Endothelial cell of umbilical vein (primary cell): ENCODE results near the gene PTGES3L. TPM values are rescaled to one million over a fixed set of nuclear protein-coding genes. Genes with fewer than 3 reads are reported as not detected.

Experiments
- BruUV-seq: library from RNA; stranded (reverse); fragments of 400-500 nt; replicated peaks from 2 replicates; lab custom pipeline; 2021; lab: Mats Ljungman, UMichigan
- CTCF ChIA-PET: fragments of 300-600, 350-600 bp; sonication (Branson Sonifier 250); formaldehyde crosslinking; loops from one replicate; lab custom pipeline; 2021; ENCODE audit warnings: antibody characterized with exemption, inconsistent platforms; lab: Charles Lee
- POLR2A ChIA-PET: fragments of 300-600, 350-600 bp; sonication (Branson Sonifier 250); formaldehyde crosslinking; loops from one replicate; lab custom pipeline; 2021; ENCODE audit warnings: antibody characterized with exemption, inconsistent platforms; lab: Charles Lee
- DNase-seq: peaks from one replicate; pipeline ENCODE4 v3.0.0-alpha.2; 2011; ENCODE audit warnings: low read depth, low spot score
- FAIRE-seq: peaks from 2 replicates; lab custom pipeline; 2011; peaks lifted over from hg19 to GRCh38; lab: Jason Lieb, UNC
- H2AFZ ChIP-seq: 2 replicates; pipeline ENCODE4 v1.6.0; 2012; ENCODE audit warnings: low read depth, low read length, control low read depth, inconsistent platforms
- H3K27ac ChIP-seq: 2 replicates; pipeline ENCODE4 v1.5.1; 2011; ENCODE audit warnings: low read depth, mild to moderate bottlenecking, control low read depth, low read length, moderate library complexity; ENCODE audit not compliant: insufficient read depth
- H3K27me3 ChIP-seq, 2 experiments: 2 replicates each; pipeline versions ENCODE4 v1.6.0 to v1.6.1; 2011; ENCODE audit warnings: low read length in 2 of 2, mixed read lengths in 1 of 2; ENCODE audit not compliant: control insufficient read depth in 2 of 2, insufficient read depth in 2 of 2
- H3K36me3 ChIP-seq, 2 experiments: 2 replicates in 1 of 2; 3 replicates in 1 of 2; pipeline ENCODE4 v1.5.1; 2011; ENCODE audit warnings: low read length in 2 of 2, mild to moderate bottlenecking in 1 of 2, moderate library complexity in 1 of 2; ENCODE audit not compliant: control insufficient read depth in 2 of 2, insufficient read depth in 2 of 2; ENCODE audit errors: extremely low read depth in 1 of 2
- H3K4me1 ChIP-seq: 3 replicates; pipeline ENCODE4 v1.5.1; 2011; ENCODE audit warnings: mild to moderate bottlenecking, low read length; ENCODE audit not compliant: control insufficient read depth, insufficient read depth; ENCODE audit errors: extremely low read depth
- H3K4me2 ChIP-seq: 2 replicates; pipeline ENCODE4 v1.6.1; 2011; ENCODE audit warnings: low read length, control low read depth, mixed read lengths; ENCODE audit not compliant: insufficient read depth
- H3K4me3 ChIP-seq, 3 experiments: fragments of 200-600 bp in 1 of 3; sonication (generic), shearing (Covaris generic) in 1 of 3; replicated peaks in 1 of 3; 2 replicates each; pipeline ENCODE4 v1.5.1; 2011 to 2016; ENCODE audit warnings: control low read depth in 3 of 3, low read length in 3 of 3, mild to moderate bottlenecking in 2 of 3, inconsistent platforms in 1 of 3, low read depth in 1 of 3, moderate library complexity in 1 of 3; ENCODE audit not compliant: insufficient read depth in 1 of 3
- H3K79me2 ChIP-seq: 2 replicates; pipeline ENCODE4 v1.6.0; 2012; ENCODE audit warnings: low read length, inconsistent platforms; ENCODE audit not compliant: control insufficient read depth, insufficient read depth
- H3K9ac ChIP-seq: replicated peaks from 2 replicates; pipeline ENCODE3; 2011; ENCODE audit warnings: low read length, control low read depth; ENCODE audit not compliant: insufficient read depth; ENCODE audit errors: extremely low read depth
- H3K9me1 ChIP-seq: replicated peaks from 3 replicates; pipeline ENCODE4 v1.6.0; 2011; ENCODE audit warnings: mild to moderate bottlenecking, low read length; ENCODE audit not compliant: control insufficient read depth, insufficient read depth; ENCODE audit errors: extremely low read depth
- H3K9me3 ChIP-seq: replicated peaks from 2 replicates; pipeline ENCODE4 v1.5.1; 2012; ENCODE audit warnings: low read length, inconsistent platforms; ENCODE audit not compliant: control insufficient read depth, insufficient read depth
- H4K20me1 ChIP-seq: replicated peaks from 2 replicates; pipeline ENCODE3; 2011; ENCODE audit warnings: mild to moderate bottlenecking, low read length; ENCODE audit not compliant: control insufficient read depth, insufficient read depth; ENCODE audit errors: extremely low read depth
- EZH2 ChIP-seq: IDR thresholded peaks from 2 replicates; pipeline ENCODE4 v1.6.1; 2012; ENCODE audit warnings: borderline replicate concordance, low read depth, mild to moderate bottlenecking, moderate library complexity, low read length, inconsistent platforms; ENCODE audit not compliant: severe bottlenecking
- FOS ChIP-seq: IDR thresholded peaks from 2 replicates; pipeline ENCODE4 v1.6.1; 2011; ENCODE audit warnings: mild to moderate bottlenecking, low read length, moderate library complexity, borderline replicate concordance; ENCODE audit not compliant: insufficient read depth
- GATA2 ChIP-seq: IDR thresholded peaks from 2 replicates; pipeline ENCODE4 v1.7.0; 2011; ENCODE audit warnings: low read depth, mild to moderate bottlenecking, moderate library complexity, mixed read lengths, low read length; ENCODE audit not compliant: insufficient read length, insufficient read depth
- JUN ChIP-seq: IDR thresholded peaks from 2 replicates; pipeline ENCODE4 v1.6.1; 2011; ENCODE audit warnings: borderline replicate concordance, low read depth; ENCODE audit not compliant: insufficient read length, insufficient read depth
- MYC ChIP-seq: IDR thresholded peaks from one replicate; pipeline ENCODE4 v1.6.1; 2011; ENCODE audit warnings: mild to moderate bottlenecking, low read depth, low read length
- POLR2A ChIP-seq: IDR thresholded peaks from 2 replicates; pipeline ENCODE4 v1.6.1; 2012; ENCODE audit warnings: low read depth, mild to moderate bottlenecking, control low read depth, low read length
- POLR2AphosphoS5 ChIP-seq: IDR thresholded peaks from 2 replicates; pipeline ENCODE4 v1.6.1; 2012; ENCODE audit warnings: low read depth, mild to moderate bottlenecking, control low read depth, low read length, moderate library complexity; ENCODE audit not compliant: insufficient read depth
- dilution Hi-C: fragments of 300-500 bp; cut with MboI; formaldehyde crosslinking; loops from one replicate; pipeline ENCODE4 v1.15.0; 2019; ENCODE audit warnings: low sequenced_read_pairs; ENCODE audit not compliant: extremely low pct_ligation_motif_present
- intact Hi-C: fragments of 100-400 bp; cut with micrococcal nuclease; formaldehyde crosslinking; loops from one replicate; pipeline ENCODE4 v1.10.0; 2022
- polyA plus RNA-seq, 4 experiments: library from polyadenylated mRNA; depleted of rRNA in 3 of 4; stranded (reverse) in 3 of 4; unstranded in 1 of 4; fragments of >200 nt; gene quantifications; 2 replicates each; pipeline versions ENCODE4 v1.2.1 to v1.2.3, GENCODE V29; 2011 to 2012; ENCODE audit warnings: missing spikeins in 1 of 4
- total RNA-seq: library from RNA; stranded (reverse); gene quantifications from 2 replicates; pipeline ENCODE4 v1.2.3, GENCODE V29; 2021
- TF ChIP-seq, protein P1 (sequence below), 2 donors: IDR thresholded peaks; 1 replicate in 1 of 2; 2 replicates in 1 of 2; pipeline ENCODE4 v1.5.1; 2011; ENCODE audit warnings: low read length in 2 of 2, mild to moderate bottlenecking in 2 of 2, moderate library complexity in 2 of 2, control low read depth in 1 of 2, inconsistent platforms in 1 of 2, low read depth in 1 of 2; ENCODE audit not compliant: insufficient read depth in 1 of 2; ENCODE audit errors: extremely low read depth in 1 of 2
- TF ChIP-seq, protein P2 (sequence below): IDR thresholded peaks from 2 replicates; pipeline ENCODE4 v1.6.1; 2011; ENCODE audit not compliant: insufficient read depth, insufficient read length

PTGES3L gene
- total and polyA plus RNA-seq, 2 donors (not counting 3 experiments of a cell fraction or from before 2014, with no cell fraction given): 0.23 TPM; not detected in 1

DNA sequence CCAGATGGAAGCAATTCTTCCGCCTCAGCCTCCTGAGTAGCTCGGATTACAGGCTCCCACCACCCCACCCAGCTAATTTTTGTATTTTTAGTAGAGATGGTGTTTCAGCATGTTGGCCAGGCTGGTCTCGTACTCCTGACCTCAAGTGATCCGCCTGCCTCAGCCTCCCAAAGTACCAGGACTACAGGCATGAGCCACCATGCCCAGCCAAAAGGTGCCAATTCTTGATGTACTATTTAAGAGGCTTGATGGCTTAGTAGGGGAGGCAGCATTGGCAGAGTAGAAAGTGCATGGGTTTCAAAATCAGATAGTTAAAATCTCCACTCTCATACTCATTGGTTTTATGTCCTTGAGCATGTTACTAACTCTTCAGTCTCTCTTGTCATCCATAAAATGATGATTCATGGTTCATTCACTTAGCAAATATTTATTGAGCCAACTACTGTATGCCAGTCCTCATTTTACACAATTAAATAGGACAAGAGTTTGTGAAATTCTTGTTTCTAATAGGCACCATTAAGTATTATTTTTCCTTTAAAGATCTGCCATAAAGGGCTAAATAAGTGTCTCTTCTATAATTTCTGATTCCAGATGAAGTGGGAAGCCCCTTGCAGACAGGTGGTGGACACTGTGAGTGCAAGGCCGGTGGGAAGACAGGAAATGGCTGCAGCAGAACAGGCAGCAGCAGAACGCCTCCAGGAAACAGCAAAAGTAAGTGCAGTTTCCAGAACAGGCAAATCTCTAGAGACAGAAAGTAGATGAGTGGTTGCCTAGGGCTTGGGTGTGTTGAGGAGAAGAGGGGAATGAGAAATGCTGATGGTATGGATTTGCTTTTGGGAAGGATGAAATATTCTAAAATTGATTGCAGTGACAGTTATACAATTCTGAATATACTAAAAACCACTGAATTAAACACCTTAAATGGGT, 10.1 kb upstream of the PTGES3L start:
- ChIA-PET POLR2A (no interaction called here), CTCF (no interaction called here)
- no peak overlapping the region for H3K9ac ChIP-seq
- dilution Hi-C loops (no loop called here), intact Hi-C loops (no loop called here)
- no peak overlapping the region for H3K4me2 ChIP-seq
- DNase-seq: no peak
- no peak overlapping the region for H2AFZ ChIP-seq
- H3K9me1 ChIP-seq: no peaks in the 10 kb centered on the region
- BruUV-seq: no TSS peak
- no peak for FAIRE-seq
- H3K36me3 ChIP-seq: peaks cover 20 to 25% of the 10 kb centered on the region in 2 experiments
- no peaks in the 10 kb centered on the region for H3K9me3 ChIP-seq
- H3K27me3 ChIP-seq: no peaks in the 10 kb centered on the region
- peaks cover 5% of the 10 kb centered on the region for H3K79me2 ChIP-seq
- TF ChIP-seq POLR2AphosphoS5: no peak
- no peak overlapping the region for H3K4me3 ChIP-seq
- H3K4me1 ChIP-seq: peaks cover 10% of the 10 kb centered on the region
- H3K27ac ChIP-seq: no peak overlapping the region
- H4K20me1 ChIP-seq: no peaks in the 10 kb centered on the region

DNA sequence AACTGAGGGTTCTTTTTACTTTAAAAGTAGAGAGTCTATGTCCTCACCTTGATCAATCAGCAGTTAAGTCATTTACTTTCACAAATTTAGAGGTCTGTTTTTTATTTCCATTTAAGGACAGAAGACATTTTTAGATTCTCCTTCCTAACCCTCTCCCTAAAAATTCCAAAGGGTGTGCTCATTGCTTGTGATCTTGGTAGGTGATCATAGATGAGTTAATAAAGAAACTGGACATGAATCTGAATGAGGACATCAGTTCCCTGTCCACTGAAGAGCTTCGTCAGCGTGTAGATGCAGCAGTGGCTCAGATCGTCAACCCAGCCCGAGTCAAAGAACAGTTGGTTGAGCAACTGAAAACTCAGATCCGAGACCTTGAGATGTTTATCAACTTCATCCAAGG, 9.3 kb upstream of the PTGES3L start:
- dilution Hi-C loops: no loop called here
- ChIA-PET CTCF (no interaction called here), POLR2A (no interaction called here)
- Histone ChIP-seq H3K4me2 (no peak overlapping the region), H3K9me1 (no peaks in the 10 kb centered on the region), H3K9me3 (no peaks in the 10 kb centered on the region), H3K36me3 (peaks cover 20 to 25% of the 10 kb centered on the region in 2 experiments), H3K9ac (no peak overlapping the region), H3K27ac (no peak overlapping the region), H2AFZ (no peak overlapping the region), H3K4me1 (peaks cover 17% of the 10 kb centered on the region), H4K20me1 (no peaks in the 10 kb centered on the region), H3K79me2 (peaks cover 5% of the 10 kb centered on the region), H3K4me3 (no peak overlapping the region), H3K27me3 (no peaks in the 10 kb centered on the region)
- TF ChIP-seq, protein P1, sequence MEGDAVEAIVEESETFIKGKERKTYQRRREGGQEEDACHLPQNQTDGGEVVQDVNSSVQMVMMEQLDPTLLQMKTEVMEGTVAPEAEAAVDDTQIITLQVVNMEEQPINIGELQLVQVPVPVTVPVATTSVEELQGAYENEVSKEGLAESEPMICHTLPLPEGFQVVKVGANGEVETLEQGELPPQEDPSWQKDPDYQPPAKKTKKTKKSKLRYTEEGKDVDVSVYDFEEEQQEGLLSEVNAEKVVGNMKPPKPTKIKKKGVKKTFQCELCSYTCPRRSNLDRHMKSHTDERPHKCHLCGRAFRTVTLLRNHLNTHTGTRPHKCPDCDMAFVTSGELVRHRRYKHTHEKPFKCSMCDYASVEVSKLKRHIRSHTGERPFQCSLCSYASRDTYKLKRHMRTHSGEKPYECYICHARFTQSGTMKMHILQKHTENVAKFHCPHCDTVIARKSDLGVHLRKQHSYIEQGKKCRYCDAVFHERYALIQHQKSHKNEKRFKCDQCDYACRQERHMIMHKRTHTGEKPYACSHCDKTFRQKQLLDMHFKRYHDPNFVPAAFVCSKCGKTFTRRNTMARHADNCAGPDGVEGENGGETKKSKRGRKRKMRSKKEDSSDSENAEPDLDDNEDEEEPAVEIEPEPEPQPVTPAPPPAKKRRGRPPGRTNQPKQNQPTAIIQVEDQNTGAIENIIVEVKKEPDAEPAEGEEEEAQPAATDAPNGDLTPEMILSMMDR (IDR thresholded peaks at IDR 0.05; ENCODE audit: extremely low read depth in 1 of 2, insufficient read depth in 1 of 2, low read depth in 1 of 2, low read length in 2 of 2): no peak
- no peak for TF ChIP-seq EZH2
- no peak for TF ChIP-seq POLR2A
- TF ChIP-seq GATA2: no peak
- no peak for TF ChIP-seq MYC
- TF ChIP-seq, protein P2, sequence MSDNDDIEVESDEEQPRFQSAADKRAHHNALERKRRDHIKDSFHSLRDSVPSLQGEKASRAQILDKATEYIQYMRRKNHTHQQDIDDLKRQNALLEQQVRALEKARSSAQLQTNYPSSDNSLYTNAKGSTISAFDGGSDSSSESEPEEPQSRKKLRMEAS: no peak
- TF ChIP-seq POLR2AphosphoS5: no peak
- no peak for TF ChIP-seq FOS
- TF ChIP-seq JUN: no peak
- no TSS peak for BruUV-seq
- DNase-seq (no peak), FAIRE-seq (no peak)
- intact Hi-C loops: no loop called here
